GM18868 (cell line): ENCODE results near the gene SARDH.

Experiments used
- ATAC-seq: cut with Tn5 transposase; IDR thresholded peaks from one replicate; pipeline ENCODE4 v1.9.1; 2021; ENCODE audit warnings: mild to moderate bottlenecking, moderate library complexity; ENCODE audit not compliant: unreplicated experiment

Gene SARDH

GRCh38 chr9:133737774-133738639 is at the start of gene SARDH:
TSS of gene SARDH (minus strand) at chr9:133738352. CDS start at chr9:133734173, 4,179 bp downstream.
- peak; percentile 51 for ATAC-seq

GRCh38 chr9:133787754-133788025 is 49.5 kb upstream of the SARDH start:
- ATAC-seq: peak; percentile 54

GRCh38 chr9:133786907-133787753 is 49.0 kb upstream of the SARDH start:
- no peak for ATAC-seq

GRCh38 chr9:133786371-133786753 is 48.2 kb upstream of the SARDH start:
- peak; percentile 47 for ATAC-seq

GRCh38 chr9:133785753-133786370 is 47.7 kb upstream of the SARDH start:
- no peak for ATAC-seq

GRCh38 chr9:133784731-133785561 is 46.8 kb upstream of the SARDH start:
- ATAC-seq: no peak

GRCh38 chr9:133783331-133783731 is 45.2 kb upstream of the SARDH start:
- ATAC-seq: no peak

GRCh38 chr9:133782157-133783130 is 44.3 kb upstream of the SARDH start:
- ATAC-seq: no peak

- ATAC-seq: no peak
These were observed 43.6 kb upstream of the SARDH start for GRCh38 chr9:133781828-133782135.

GRCh38 chr9:133780962-133781827 is 43.0 kb upstream of the SARDH start:
- no peak for ATAC-seq

- ATAC-seq: no peak
These were observed 42.3 kb upstream of the SARDH start for GRCh38 chr9:133780404-133780945.

- no peak for ATAC-seq
These were observed 41.6 kb upstream of the SARDH start for GRCh38 chr9:133779516-133780403.

GRCh38 chr9:133779081-133779480 is 40.9 kb upstream of the SARDH start:
- no peak for ATAC-seq

GRCh38 chr9:133778336-133779013 is 40.3 kb upstream of the SARDH start:
- no peak for ATAC-seq

- ATAC-seq: no peak
These were observed 39.7 kb upstream of the SARDH start for GRCh38 chr9:133777871-133778270.

GRCh38 chr9:133777068-133777791 is 39.1 kb upstream of the SARDH start:
- no peak for ATAC-seq
